Stimulated activated CD4-positive, alpha-beta T cell treated with anti-CD3 and anti-CD28 coated beads, Interleukin-1b, Interleukin-23, amount 100 ng/mL, for 4 hours (primary cell): Measurements from ENCODE around the gene LRRC1.
A peak's percentile ranks its signal among the peaks of the same experiment; 100 is the strongest.
"Not testable (repeated sequence)": the region's sequence is repeated elsewhere in the genome, so short reads cannot be mapped to it uniquely, and the experiment has no call there.

ENCODE experiments used
- DNase-seq, 2 donors: peaks; one replicate each; pipeline ENCODE4 v3.0.0-alpha.2; 2020; ENCODE audit warnings: low read depth in 2 of 2

LRRC1 gene

DNA sequence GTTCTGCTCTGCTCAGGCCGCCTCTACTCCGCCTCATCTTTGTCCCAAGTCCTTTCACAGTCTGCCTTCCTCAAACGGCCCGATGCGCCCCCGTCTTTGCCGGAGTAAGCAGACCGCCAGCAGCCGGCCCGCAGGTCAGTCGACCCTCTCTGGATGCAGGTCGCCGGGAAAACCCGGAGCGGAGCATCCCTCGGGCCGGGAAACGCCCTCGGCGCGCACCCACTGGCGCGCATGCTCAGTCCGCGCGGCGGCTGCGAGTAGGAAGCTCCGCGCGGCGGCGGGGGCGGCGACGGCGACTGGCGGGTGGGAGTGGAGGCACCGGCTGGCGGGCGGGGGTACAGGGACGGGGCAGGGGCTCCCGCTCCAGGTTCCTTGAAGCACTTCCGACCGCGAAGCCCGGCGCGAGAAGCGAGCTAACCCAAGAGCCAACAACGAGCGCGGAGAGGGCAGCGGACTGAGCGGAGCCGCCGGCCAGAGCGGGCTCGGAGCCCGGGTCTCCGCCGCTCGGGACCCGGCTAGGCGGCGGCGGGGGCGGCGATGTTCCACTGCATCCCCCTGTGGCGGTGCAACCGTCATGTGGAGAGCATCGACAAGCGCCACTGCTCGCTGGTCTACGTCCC is at the start of gene LRRC1:
TSS of gene LRRC1 (plus strand) at position 286 of the 620 bp plus-strand sequence. CDS start at position 538, 252 bp downstream.
- DNase-seq = peak; percentile 80 to 83

DNA sequence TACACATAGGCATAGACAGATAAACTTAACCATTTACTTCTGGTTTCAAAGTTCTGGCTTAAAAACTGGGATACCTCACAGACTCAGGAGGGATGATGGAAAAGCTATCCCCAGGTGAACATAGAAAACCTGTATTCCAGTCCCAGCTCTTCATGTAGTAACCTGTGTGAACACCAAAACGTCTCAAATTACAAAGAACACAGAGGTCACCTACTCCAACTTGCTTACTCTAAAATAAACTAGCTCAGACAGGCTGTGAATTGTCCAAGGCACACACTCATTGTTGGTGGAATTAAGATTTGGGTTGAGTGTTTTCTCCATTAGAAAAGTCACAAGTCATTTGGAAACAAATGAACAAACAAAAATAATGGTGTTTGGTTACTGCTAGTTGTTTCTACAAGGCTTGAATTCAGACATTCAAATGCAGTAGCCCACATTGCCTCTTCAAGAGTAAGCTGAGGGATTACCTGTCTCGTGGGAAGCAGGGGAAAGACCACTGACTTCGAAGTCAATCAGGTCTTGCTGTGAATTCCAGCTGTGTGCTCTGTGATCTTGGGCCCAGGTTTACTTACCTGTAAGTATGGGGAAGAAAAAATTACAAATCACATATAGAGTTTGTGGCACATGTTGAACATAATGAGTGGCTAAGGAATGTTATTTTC is 48.2 kb upstream of the LRRC1 start:
- no peak for DNase-seq

DNA sequence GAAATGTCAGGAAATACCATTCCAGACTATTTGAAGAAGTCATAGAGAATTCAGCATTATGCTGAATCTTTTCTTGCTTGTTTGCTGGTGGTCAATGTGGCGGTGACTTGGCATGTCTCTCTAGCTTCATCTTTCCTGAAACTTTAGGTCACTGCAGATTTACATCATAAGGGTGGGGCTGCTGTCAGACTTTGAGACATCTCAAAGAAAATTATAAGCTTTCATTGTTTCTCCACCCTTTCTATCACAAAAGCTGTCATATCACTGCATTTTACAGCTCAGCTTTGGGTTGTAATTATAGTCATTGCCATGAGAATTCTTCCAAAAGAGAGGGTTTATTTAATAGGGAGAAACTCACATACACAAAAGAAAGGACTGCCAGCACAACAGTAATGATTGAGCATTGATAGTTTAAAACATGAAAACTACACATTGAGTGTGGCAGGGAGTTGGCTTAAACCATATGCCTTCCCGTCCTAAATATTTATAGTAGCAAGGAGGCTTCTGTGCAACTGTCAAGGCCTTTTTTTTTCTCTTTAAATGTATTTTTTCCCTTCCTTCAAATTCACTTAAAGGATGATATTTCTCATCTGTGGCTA is 44.7 kb upstream of the LRRC1 start:
- DNase-seq = no peak

GRCh38 chr6:53751417-53751816 is 43.4 kb upstream of the LRRC1 start:
- no peak for DNase-seq

DNA sequence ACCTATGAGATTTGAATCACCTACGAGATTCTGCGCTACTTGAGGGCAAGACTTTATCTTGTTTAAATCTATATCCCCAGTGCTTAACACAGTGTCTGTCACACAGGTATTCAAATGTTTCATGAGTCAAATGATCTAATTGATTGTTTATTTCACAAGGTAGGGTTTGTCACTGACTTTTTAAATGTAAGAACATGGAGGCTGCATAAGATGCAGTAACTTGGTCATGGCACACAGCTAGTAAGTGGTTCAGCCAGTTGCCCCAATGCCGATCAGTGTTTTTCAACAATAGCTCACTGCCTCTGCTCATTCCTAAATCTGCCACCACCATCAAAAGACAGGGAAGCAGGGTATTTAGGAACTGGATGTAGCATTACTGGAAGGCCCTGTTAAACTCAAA is 42.4 kb upstream of the LRRC1 start:
- no peak for DNase-seq

DNA sequence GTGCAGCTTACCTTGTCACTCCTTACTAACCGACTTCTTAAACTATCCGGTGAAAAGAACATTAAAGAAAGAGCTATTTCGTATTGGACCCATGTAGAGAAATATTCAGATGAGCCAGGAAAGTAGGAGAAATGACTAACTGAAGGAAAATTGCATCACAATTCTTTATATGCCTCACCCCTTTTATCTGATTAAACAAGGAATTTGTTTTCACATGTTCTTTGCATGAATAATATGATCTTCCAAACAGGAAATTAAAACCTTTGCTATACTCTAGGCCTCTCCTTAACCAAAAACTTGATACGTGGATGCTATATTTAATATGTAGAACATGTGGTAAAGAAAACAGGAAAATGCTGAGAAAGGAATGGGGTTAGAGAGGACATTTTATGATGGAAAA is 41.9 kb upstream of the LRRC1 start:
- no peak for DNase-seq

GRCh38 chr6:53754330-53754729 is 40.5 kb upstream of the LRRC1 start:
- DNase-seq = no peak

DNA sequence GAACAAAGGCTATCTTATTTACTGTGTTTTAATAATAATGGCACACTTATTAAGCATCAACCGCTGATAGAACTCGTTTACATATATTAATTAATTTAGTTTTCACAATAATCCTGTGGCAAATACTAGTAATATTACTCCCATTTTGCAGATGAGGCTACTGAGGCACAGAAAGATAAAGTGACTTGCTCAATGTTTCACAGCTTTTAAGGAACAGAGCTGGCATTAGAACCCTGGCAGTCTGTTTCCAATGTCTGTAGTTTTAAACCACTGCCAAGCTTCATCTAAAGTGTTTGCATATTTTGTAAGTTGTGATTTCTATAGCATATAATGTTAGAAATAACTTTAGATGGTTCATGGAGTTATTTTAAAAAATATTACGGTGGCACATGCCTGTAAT is 38.4 kb upstream of the LRRC1 start:
- no peak for DNase-seq

- no peak for DNase-seq
Observed at GRCh38 chr6:53758496-53758895, 36.3 kb upstream of the LRRC1 start.

DNA sequence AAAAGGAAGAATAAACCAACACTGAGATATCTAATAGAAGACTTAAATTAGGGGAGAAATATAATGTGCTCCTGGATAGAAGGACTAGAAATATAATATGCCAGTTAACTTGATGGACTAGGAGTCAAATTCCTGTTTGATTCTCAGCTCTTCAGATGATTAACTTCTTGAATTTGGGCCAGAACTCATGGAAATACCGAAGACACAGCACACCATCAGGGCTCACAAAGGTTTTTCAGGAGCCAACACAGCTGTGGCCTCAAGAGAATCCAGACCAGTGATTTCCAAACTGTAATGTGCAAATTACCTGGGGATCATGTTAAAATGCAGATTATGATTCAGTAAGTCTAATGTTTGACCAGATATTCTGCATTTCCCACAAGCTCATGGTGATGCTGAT is 33.8 kb upstream of the LRRC1 start:
- DNase-seq = no peak

DNA sequence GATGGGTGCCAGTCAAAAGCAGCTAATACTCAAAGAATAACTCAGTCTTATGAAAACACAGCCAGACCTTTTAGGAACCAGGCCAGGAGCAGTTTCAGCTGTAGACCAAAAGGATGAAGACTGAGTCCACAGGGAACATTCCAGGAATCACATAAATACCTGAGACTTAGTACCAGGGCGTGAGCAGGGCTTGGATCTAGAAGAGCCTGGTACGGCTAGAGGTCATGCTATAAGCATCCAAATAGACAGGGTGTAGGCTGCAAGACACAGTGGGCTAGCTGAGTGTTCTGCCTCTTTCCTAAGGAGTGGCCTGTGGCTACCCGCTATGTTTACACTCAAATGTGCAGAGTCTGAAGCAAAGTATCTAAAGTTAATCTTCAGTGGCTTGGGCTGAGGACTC is 29.5 kb upstream of the LRRC1 start:
- DNase-seq = no peak

DNA sequence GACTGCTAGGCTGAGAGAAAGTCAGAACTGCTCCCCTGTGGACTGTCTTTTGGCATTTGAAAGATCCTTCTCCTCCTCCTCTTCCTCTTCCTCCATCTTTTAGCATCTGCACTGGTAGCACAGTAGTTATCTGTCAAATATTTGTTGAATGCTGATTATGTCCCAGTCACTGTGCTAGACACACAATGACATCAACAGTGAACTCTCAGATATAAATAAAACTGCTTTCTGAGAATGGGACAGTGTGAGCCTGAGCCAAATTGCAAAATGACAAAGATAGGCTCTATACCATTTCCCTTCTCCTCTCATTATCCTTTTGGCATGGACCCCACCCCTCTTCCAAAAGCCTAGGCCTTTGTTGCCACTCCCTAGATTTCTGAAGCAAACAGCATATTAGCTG is 27.9 kb upstream of the LRRC1 start:
- DNase-seq = no peak

DNA sequence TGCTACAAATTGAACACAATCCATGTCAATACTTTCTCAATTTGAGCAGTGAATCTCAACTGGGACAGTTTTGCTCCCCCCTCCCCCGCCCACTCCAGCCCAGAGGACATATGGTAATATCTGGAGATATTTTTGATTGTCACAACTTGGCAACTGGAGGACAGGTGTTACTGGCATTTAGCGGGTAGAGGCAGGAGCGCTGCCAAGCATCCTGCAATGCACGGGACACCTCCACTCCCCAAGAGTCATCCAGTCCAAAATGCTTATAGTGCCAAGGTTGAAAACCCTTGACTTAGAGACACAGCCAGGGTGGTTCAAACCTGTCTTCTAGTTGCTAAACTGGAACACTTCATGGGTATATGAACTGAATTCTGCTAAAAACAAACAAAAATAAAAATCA is 26.9 kb upstream of the LRRC1 start:
- DNase-seq = no peak

GRCh38 chr6:53768636-53769035 is 26.2 kb upstream of the LRRC1 start:
- DNase-seq = no peak

DNA sequence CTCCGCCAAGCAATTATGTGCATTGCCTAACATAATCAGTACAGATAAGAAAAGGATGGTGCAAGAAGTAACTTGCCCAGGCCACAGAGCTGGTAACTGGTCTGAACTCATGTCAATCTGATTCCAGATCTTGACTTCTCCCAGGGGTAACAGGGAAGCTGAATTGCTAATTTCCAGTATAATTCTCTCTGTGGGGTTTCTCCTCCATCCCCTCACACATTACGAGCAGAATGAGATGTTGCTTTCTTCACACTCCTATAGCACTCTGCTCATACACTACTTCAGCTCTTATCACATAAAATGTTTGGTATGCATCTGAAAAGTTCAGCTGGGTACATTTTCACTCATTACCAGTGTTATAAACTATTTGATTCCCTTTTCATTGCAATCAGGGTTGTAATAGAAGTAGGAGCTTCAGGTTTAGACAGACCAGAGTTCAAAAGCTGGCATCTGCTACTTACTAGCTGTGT is 24.0 kb upstream of the LRRC1 start:
- no peak for DNase-seq

DNA sequence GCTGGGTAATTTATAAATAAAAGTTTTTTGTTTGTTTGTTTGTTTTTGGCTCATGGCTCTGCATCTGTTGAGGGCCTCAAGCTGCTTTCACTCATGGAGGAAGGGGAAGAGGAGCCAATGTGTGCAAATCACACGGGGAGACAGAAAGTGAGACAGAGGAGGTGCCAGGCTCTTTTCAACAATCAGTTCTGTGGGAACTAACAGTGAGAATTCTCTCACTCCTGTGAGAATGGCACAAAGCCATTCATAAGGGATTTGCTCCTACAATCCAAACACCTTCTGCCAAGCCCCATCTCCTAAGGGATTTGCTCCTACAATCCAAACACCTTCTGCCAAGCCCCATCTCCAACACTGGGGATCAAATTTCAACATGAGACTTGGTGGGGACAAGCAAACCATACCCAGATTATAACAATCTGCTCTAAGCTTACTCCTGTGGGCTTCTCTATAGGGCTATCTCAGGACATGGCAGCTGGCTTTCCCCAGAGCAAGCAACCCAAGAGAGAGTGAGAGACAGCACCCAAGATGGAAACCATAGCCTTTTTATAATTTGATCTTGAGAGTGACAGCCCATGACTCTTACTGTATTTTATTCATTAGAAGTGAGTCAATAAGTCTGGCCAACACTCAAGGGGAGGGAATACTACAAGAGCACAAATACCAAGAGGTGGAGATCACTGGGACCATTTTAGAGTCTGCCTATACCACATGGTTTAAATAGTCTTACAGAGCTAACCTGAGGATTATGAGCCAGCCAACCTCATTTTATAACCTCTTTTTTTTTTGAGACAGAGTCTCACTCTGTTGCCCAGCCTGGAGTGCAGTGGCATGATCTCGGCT is 22.8 kb upstream of the LRRC1 start:
- no peak for DNase-seq

DNA sequence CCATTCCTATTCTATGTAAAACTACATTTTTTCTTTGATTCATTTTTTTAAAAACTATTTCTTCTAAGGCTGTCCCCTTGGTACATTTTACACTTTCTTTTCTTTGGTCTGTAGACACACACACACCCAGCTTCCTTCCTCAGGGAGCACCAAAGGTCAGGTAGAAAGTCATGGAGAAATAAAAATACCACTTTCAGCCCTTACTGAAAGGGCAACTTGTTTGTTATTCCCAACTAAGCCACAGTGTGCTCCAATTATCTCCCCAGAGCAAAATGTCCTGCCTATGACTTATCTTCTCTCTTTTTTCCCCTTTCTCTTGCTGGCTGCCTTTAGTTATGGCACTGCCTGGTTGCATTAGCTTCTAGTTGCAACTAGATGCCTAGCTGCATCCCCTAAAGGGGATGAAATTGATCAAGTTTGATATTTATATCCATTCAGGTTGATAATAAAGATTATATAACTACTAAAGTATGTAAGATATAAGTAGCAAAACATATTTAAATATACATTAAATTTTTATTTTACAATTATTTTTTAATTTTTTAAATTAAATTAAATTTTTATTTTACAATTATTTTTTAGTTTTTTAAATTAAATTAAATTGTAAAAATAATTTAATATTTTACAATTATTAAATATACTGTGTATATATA is 21.6 kb upstream of the LRRC1 start:
- no peak for DNase-seq

DNA sequence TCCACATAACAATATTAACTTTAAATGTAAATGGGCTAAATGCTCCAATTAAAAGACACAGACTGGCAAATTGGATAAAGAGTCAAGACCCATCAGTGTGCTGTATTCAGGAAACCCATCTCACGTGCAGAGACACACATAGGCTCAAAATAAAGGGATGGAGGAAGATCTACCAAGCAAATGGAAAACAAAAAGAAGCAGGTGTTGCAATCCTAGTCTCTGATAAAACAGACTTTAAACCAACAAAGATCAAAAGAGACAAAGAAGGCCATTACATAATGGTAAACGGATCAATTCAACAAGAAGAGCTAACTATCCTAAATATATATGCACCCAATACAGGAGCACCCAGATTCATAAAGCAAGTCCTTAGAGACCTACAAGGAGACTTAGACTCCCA is 18.7 kb upstream of the LRRC1 start:
- DNase-seq = not testable (repeated sequence)

GRCh38 chr6:53784991-53785390 is 9.8 kb upstream of the LRRC1 start:
- not testable (repeated sequence) for DNase-seq

GRCh38 chr6:53786832-53787231 is 8.0 kb upstream of the LRRC1 start:
- DNase-seq = no peak

GRCh38 chr6:53790886-53791285 is 3.9 kb upstream of the LRRC1 start:
- DNase-seq = no peak

GRCh38 chr6:53792016-53792415 is 2.8 kb upstream of the LRRC1 start:
- DNase-seq = no peak
